Fibroblast of the aortic adventitia (primary cell): Measurements from ENCODE around the gene GCKR. TPM values are rescaled to one million over a fixed set of nuclear protein-coding genes. Genes with fewer than 3 reads are reported as not detected.

Source experiments
- DNase-seq: peaks from one replicate; pipeline ENCODE4 v3.0.0-alpha.2; 2010; ENCODE audit warnings: low read depth
- H3K4me3 ChIP-seq: 2 replicates; pipeline ENCODE4 v1.5.1; 2011; ENCODE audit warnings: low read depth, mild to moderate bottlenecking, control low read depth, low read length, moderate library complexity
- CTCF ChIP-seq: IDR thresholded peaks from 2 replicates; pipeline ENCODE4 v1.5.1; 2011; ENCODE audit warnings: mild to moderate bottlenecking, low read length, control low read depth, inconsistent platforms; ENCODE audit not compliant: insufficient read depth
- total RNA-seq: library from RNA; depleted of rRNA; stranded (reverse); fragments of >200 nt; gene quantifications from 2 replicates; pipeline ENCODE4 v1.2.3, GENCODE V29; 2012; ENCODE audit warnings: low replicate concordance

GCKR gene
- total RNA-seq, 1 donor, result 4.9 TPM

- no peak for DNase-seq
- no peak for TF ChIP-seq CTCF
- no peak overlapping the region for H3K4me3 ChIP-seq
These were observed 9.9 kb downstream of the GCKR start for GRCh38 chr2:27506587-27506986.

- H3K4me3 ChIP-seq, result no peak overlapping the region
- no peak for DNase-seq
- no peak for TF ChIP-seq CTCF
These were observed 10.7 kb downstream of the GCKR start for GRCh38 chr2:27507293-27507692.

- TF ChIP-seq CTCF, result no peak
- no peak overlapping the region for H3K4me3 ChIP-seq
- peak; percentile 41 for DNase-seq
These were observed 12.7 kb downstream of the GCKR start for GRCh38 chr2:27509326-27509725.

DNA sequence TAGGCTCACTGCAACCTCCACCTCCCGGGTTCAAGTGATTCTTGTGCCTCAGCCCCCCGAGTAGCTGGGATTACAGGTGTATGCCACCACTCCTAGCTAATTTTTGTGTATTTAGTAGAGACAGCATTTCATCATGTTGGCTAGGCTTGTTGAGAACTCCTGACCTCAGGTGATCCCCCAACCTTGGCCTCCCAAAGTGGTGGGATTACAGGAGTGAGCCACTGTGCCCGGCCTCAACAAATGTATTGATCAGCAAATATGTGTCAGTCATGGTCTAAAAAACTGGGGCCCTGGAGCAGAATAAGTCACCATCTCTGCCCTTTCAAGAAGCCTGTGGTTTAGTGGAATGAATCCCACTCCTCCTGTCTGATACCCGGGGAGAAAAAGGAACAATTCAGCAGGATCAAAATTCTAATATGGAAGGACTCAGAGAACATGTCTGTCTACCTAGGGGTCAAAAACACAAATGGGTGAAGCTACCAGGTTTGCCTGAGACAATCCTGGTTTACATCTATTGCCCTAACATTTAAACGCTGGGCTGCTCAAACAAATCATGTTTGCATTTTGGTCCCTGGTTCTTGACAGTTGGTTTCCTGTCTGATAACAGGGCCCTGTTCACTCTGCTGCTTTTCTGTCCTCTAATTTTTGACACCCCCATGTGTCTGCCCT lies 21.6 kb downstream of the GCKR start:
- TF ChIP-seq CTCF, result no peak
- no peak overlapping the region for H3K4me3 ChIP-seq
- no peak for DNase-seq

GRCh38 chr2:27518782-27519113 lies 22.1 kb downstream of the GCKR start:
- TF ChIP-seq CTCF, result no peak
- DNase-seq, result no peak
- H3K4me3 ChIP-seq, result no peak overlapping the region

- no peak overlapping the region for H3K4me3 ChIP-seq
- DNase-seq, result no peak
- no peak for TF ChIP-seq CTCF
These were observed 23.7 kb downstream of the GCKR start for GRCh38 chr2:27520316-27520715.

DNA sequence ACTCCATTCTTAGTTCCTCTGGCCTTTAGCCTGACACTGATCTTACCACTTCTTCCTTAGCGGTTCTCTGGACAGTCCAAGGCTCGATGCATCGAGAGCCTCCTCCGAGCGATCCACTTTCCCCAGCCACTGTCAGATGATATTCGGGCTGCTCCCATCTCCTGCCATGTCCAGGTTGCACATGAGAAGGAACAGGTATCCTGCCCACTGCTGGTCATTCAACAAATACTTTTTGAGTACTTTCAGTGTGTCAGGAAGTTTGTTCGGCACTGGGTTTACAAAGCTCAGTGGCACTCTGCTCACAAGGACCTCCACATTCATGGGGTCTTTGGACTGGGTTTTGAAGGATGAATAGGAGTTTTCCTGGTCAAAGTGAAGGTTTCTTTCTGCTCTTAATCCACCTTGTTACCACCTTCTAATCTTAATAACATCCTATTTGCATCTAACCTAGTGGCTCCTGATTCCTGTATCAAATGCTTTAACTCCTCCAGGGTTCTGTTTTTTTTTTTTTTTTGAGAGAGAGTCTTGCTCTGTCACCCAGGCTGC lies 25.8 kb downstream of the GCKR start:
- H3K4me3 ChIP-seq, result no peak overlapping the region
- no peak for DNase-seq
- TF ChIP-seq CTCF, result no peak
